AG08395 (cell line): ENCODE data around the gene ACAA2.
A peak's percentile ranks its signal among the peaks of the same experiment; 100 is the strongest.
"Not testable (repeated sequence)": the region's sequence is repeated elsewhere in the genome, so short reads cannot be mapped to it uniquely, and the experiment has no call there.

Source experiments
- DNase-seq: peaks from one replicate; pipeline ENCODE4 v3.0.0; 2012; ENCODE audit warnings: mixed read lengths, low spot score

Gene ACAA2

DNA sequence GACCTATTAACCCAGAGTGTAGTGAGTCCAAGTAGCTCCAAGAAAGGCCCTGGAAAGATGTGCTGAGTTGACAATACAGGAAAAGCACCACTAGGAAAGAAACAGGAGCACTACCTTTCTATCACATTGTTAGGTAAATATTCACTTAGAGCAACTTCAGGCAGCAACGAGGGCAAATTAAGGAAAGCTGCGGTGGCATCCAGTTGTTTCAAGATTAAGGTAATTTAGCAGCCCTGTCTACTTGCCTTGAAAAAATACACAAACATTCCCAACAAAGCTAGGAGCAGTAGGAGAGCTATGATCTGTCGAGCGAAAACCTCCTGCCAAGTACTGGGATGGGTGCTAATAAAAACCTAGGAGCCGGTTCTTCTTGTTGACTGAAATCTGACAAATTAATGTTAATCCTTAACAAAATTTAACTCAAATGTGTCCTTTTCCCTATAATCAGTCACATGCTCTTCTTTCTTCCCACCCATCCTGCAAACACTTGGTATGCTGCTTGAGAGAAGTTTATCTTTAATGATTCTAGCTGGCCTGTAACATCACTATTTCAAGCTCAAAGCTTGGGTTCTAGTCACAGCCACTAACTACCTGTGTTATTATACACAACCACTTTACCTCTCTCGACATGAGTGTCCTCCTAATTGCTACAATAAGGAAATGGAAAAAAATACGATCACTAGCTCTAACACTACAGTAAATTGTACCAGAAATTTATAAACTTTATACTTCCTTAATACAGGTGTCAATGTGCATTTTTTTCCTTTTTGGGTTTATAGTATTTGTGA lies 2.0 kb downstream of the ACAA2 start:
- DNase-seq = no peak

DNA sequence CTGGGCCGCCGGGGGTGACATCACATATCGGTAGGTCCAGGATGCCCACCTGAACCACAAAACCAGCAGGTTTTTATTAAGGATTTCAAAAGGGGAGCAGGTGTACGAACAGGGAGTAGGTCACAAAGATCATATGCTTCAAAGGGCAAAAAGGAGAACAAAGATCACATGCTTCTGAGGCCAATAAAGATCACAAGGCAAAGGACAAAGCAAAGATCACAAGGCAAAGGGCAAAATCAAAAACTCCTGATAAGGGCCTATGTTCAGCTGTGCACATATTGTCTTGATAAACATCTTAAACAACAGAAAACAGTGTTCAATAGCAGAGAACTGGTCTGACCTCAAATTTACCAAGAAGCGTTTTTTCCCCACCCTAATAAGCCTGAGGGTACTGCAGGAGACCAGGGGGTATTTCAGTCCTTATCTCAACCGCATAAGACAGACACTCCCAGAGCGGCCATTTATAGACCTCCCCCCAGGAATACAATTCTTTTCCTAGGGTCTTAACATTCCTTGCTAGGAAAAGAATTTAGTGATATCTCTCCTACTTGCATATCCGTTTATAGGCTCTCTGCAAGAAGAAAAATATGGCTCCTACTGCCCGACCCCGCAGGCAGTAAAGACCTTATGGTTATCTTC lies 4.7 kb downstream of the ACAA2 start:
- DNase-seq = not testable (repeated sequence)

- DNase-seq = no peak
Measured at GRCh38 chr18:49804096-49804495, 9.2 kb downstream of the ACAA2 start.

GRCh38 chr18:49802623-49803022 lies 10.7 kb downstream of the ACAA2 start:
- DNase-seq = no peak

DNA sequence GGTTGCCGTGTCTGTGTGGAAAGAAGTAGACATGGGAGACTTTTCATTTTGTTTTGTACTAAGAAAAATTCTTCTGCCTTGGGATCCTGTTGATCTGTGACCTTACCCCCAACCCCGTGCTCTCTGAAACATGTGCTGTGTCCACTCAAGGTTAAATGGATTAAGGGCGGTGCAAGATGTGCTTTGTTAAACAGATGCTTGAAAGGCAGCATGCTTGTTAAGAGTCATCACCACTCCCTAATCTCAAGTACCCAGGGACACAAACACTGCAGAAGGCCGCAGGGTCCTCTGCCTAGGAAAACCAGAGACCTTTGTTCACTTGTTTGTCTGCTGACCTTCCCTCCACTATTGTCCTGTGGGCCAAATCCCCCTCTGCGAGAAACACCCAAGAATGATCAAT lies 12.8 kb downstream of the ACAA2 start:
- DNase-seq = not testable (repeated sequence)

GRCh38 chr18:49799806-49800205 lies 13.5 kb downstream of the ACAA2 start:
- DNase-seq = not testable (repeated sequence)

- DNase-seq = no peak
Measured at GRCh38 chr18:49798001-49798400, 15.3 kb downstream of the ACAA2 start.

- DNase-seq = no peak
Measured at GRCh38 chr18:49795612-49796552, 17.5 kb downstream of the ACAA2 start.

- DNase-seq = no peak
Measured at GRCh38 chr18:49794743-49795142, 18.6 kb downstream of the ACAA2 start.

GRCh38 chr18:49789560-49790134 lies 23.7 kb downstream of the ACAA2 start:
- not testable (repeated sequence) for DNase-seq

DNA sequence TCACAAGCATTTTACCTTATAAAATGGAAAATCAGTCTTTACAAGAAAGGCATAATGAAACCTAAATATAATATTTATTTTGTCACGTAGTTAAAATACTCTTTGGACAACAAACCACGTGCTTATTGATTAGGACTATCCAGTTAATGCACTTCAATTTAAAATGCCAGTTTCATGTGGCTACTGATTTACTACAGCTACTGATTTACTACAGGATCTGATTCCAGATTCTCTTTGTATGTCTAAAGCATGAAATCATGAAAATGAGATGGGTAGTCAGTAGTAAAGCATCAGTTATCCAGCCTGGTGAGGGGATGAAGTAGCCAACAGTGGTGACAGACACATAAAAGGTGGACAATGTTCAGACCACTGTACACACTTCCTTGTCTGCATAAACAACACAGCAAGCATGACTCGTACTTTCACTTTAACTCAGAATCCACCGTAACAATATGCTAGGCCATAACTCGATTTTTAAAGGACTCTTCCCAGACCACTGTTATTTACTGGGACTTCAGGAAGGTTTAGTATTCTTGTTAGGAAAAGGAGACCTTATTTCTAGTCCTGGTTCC lies 24.9 kb downstream of the ACAA2 start:
- DNase-seq = no peak

- no peak for DNase-seq
Measured at GRCh38 chr18:49786019-49786720, 27.2 kb downstream of the ACAA2 start.

GRCh38 chr18:49784427-49785185 lies 28.7 kb downstream of the ACAA2 start:
- DNase-seq = peak; percentile 22

- not testable (repeated sequence) for DNase-seq
Measured at GRCh38 chr18:49783631-49784030, 29.7 kb downstream of the ACAA2 start.

GRCh38 chr18:49778826-49779465 lies 34.4 kb downstream of the ACAA2 start:
- no peak for DNase-seq

- DNase-seq = no peak
Measured at GRCh38 chr18:49769047-49769728, 44.1 kb downstream of the ACAA2 start.

- DNase-seq = peak; percentile 51
Measured at GRCh38 chr18:49768051-49768391, 45.3 kb downstream of the ACAA2 start.

- no peak for DNase-seq
Measured at GRCh38 chr18:49767111-49768050, 46.0 kb downstream of the ACAA2 start.
